OCI-LY3 (cell line): Measurements from ENCODE around the gene TSPYL6.

ENCODE experiments used
- H2AFZ ChIP-seq: fragments of 200-600, 300-600 bp; shearing (Covaris generic); 2 replicates; pipeline ENCODE4 v1.6.0; 2014; ENCODE audit warnings: antibody characterized with exemption, low read depth, low read length
- H3K27ac ChIP-seq: fragments of 200-600, 300-600 bp; sonication (generic); 2 replicates; pipeline ENCODE4 v1.5.1; 2014; ENCODE audit warnings: mild to moderate bottlenecking, low read length, moderate library complexity, mixed read lengths
- H3K27me3 ChIP-seq: fragments of 200-600, 300-600 bp; sonication (generic); 2 replicates; pipeline ENCODE4 v1.6.1; 2014; ENCODE audit warnings: low read depth, low read length, mixed read lengths
- H3K36me3 ChIP-seq: fragments of 200-600, 300-600 bp; sonication (generic); replicated peaks from 2 replicates; pipeline ENCODE3; 2014; ENCODE audit warnings: low read depth, low read length, mixed read lengths
- H3K4me1 ChIP-seq: fragments of 300-600, 200-600 bp; sonication (generic); 2 replicates; pipeline ENCODE4 v1.6.1; 2014; ENCODE audit warnings: low read length, mixed read lengths
- H3K4me2 ChIP-seq: fragments of 200-600, 300-600 bp; sonication (generic); 2 replicates; pipeline ENCODE4 v1.6.1; 2014; ENCODE audit warnings: low read length, mixed read lengths
- H3K4me3 ChIP-seq: fragments of 300-600, 200-600 bp; sonication (generic); 2 replicates; pipeline ENCODE4 v1.5.1; 2014; ENCODE audit warnings: antibody characterized with exemption, mild to moderate bottlenecking, low read length, moderate library complexity
- H3K79me2 ChIP-seq: fragments of 300-600, 200-600 bp; shearing (Covaris generic); 2 replicates; pipeline ENCODE4 v1.6.1; 2014; ENCODE audit warnings: mild to moderate bottlenecking, low read length, mixed read lengths
- H3K9ac ChIP-seq: fragments of 300-600, 200-600 bp; shearing (Covaris generic); 2 replicates; pipeline ENCODE4 v1.6.0; 2014; ENCODE audit warnings: mild to moderate bottlenecking, low read length, moderate library complexity
- H3K9me3 ChIP-seq: fragments of 200-600, 300-600 bp; shearing (Covaris generic); 2 replicates; pipeline ENCODE4 v1.6.1; 2014; ENCODE audit warnings: low read length, mixed read lengths; ENCODE audit not compliant: insufficient read depth
- H4K20me1 ChIP-seq: fragments of 200-600, 300-600 bp; sonication (generic); 2 replicates; pipeline ENCODE4 v1.6.1; 2016; ENCODE audit warnings: low read length, mixed read lengths; ENCODE audit not compliant: insufficient read depth
- CTCF ChIP-seq: fragments of 200-600, 300-600 bp; sonication (generic); IDR thresholded peaks from 2 replicates; pipeline ENCODE4 v1.5.1; 2014; ENCODE audit warnings: antibody characterized with exemption, low read length, low read depth
- EZH2phosphoT487 ChIP-seq: fragments of 200-600 bp; shearing (Covaris generic); IDR thresholded peaks from 2 replicates; pipeline ENCODE4 v1.6.1; 2018; ENCODE audit warnings: antibody characterized with exemption, mixed run types, low read depth

The TSPYL6 gene

GRCh38 chr2:54284826-54285225, 28.8 kb upstream of the TSPYL6 start:
- Histone ChIP-seq H3K36me3 (no peaks in the 10 kb centered on the region), H4K20me1 (no peaks in the 10 kb centered on the region)
- no peak for TF ChIP-seq EZH2phosphoT487

GRCh38 chr2:54279385-54279784, 23.4 kb upstream of the TSPYL6 start:
- H3K9ac ChIP-seq = no peak overlapping the region
- no peaks in the 10 kb centered on the region for H3K79me2 ChIP-seq
- no peaks in the 10 kb centered on the region for H4K20me1 ChIP-seq
- no peak overlapping the region for H3K27ac ChIP-seq
- TF ChIP-seq EZH2phosphoT487 (no peak), CTCF (no peak)
- H2AFZ ChIP-seq = no peak overlapping the region
- H3K36me3 ChIP-seq = no peaks in the 10 kb centered on the region
- no peaks in the 10 kb centered on the region for H3K9me3 ChIP-seq
- no peak overlapping the region for H3K4me2 ChIP-seq
- H3K4me3 ChIP-seq = no peak overlapping the region
- peaks cover 3% of the 10 kb centered on the region; the same call in 1 of the 2 replicates for H3K27me3 ChIP-seq
- no peaks in the 10 kb centered on the region for H3K4me1 ChIP-seq

More at GRCh38 chr2:54284826-54285225, 28.8 kb upstream of the TSPYL6 start:
- Histone ChIP-seq H3K9ac (no peak overlapping the region), H3K27me3 (peaks cover under 1% of the 10 kb centered on the region; the same call in 1 of the 2 replicates), H2AFZ (no peak overlapping the region), H3K4me1 (no peaks in the 10 kb centered on the region), H3K79me2 (no peaks in the 10 kb centered on the region), H3K4me2 (no peak overlapping the region), H3K9me3 (no peaks in the 10 kb centered on the region), H3K27ac (no peak overlapping the region), H3K4me3 (no peak overlapping the region)

GRCh38 chr2:54275541-54275940, 19.5 kb upstream of the TSPYL6 start:
- no peaks in the 10 kb centered on the region for H3K9me3 ChIP-seq
- H2AFZ ChIP-seq = no peak overlapping the region
- peaks cover 20% of the 10 kb centered on the region for H3K4me1 ChIP-seq
- H3K27ac ChIP-seq = no peak overlapping the region
- H3K79me2 ChIP-seq = no peaks in the 10 kb centered on the region
- no peak overlapping the region for H3K4me3 ChIP-seq
- TF ChIP-seq EZH2phosphoT487 (no peak), CTCF (no peak)
- no peak overlapping the region for H3K9ac ChIP-seq
- no peaks in the 10 kb centered on the region for H3K36me3 ChIP-seq
- H3K27me3 ChIP-seq = peaks cover 3% of the 10 kb centered on the region; the same call in 1 of the 2 replicates
- H3K4me2 ChIP-seq = no peak overlapping the region
- H4K20me1 ChIP-seq = no peaks in the 10 kb centered on the region

GRCh38 chr2:54274781-54275242, 18.8 kb upstream of the TSPYL6 start:
- no peak overlapping the region for H3K9ac ChIP-seq
- no peaks in the 10 kb centered on the region for H4K20me1 ChIP-seq
- H3K4me1 ChIP-seq = peaks cover 20% of the 10 kb centered on the region
- no peak overlapping the region for H3K4me2 ChIP-seq
- H3K27me3 ChIP-seq = peaks cover 2% of the 10 kb centered on the region; the same call in 1 of the 2 replicates
- no peak overlapping the region for H3K27ac ChIP-seq
- no peaks in the 10 kb centered on the region for H3K9me3 ChIP-seq
- TF ChIP-seq CTCF (no peak), EZH2phosphoT487 (no peak)
- H3K79me2 ChIP-seq = no peaks in the 10 kb centered on the region
- H3K4me3 ChIP-seq = no peak overlapping the region
- no peaks in the 10 kb centered on the region for H3K36me3 ChIP-seq
- no peak overlapping the region for H2AFZ ChIP-seq
